Measurements from ENCODE around the gene CYP4V2.
A peak's percentile ranks its signal among the peaks of the same experiment; 100 is the strongest.

CYP4V2 gene

GRCh38 chr4:186150926-186151325 lies 40.4 kb upstream of the CYP4V2 start:
- no peak for DNase-seq (ENCODE audit: low spot score)
- in situ Hi-C loops (cut with MboI; ENCODE audit: low pct_unique_long_range_greater_than_20kb, low sequenced_read_pairs, unreplicated experiment): no loop called here
- TF ChIP-seq CTCF (IDR thresholded peaks at IDR 0.05; ENCODE audit: extremely low read depth, insufficient read depth, missing control alignments): no peak

- no peak for TF ChIP-seq CTCF (IDR thresholded peaks at IDR 0.05; ENCODE audit: extremely low read depth, insufficient read depth, missing control alignments)
- no peak for DNase-seq (ENCODE audit: low spot score)
- in situ Hi-C loops (cut with MboI; ENCODE audit: low pct_unique_long_range_greater_than_20kb, low sequenced_read_pairs, unreplicated experiment): no loop called here
Measured at GRCh38 chr4:186151499-186151898, 39.9 kb upstream of the CYP4V2 start.

GRCh38 chr4:186158021-186158813 lies 33.1 kb upstream of the CYP4V2 start:
- TF ChIP-seq CTCF (IDR thresholded peaks at IDR 0.05; ENCODE audit: extremely low read depth, insufficient read depth, missing control alignments): no peak
- in situ Hi-C loops (cut with MboI; ENCODE audit: low pct_unique_long_range_greater_than_20kb, low sequenced_read_pairs, unreplicated experiment): no loop called here
- no peak for DNase-seq (ENCODE audit: low spot score)

- in situ Hi-C loops (cut with MboI; ENCODE audit: low pct_unique_long_range_greater_than_20kb, low sequenced_read_pairs, unreplicated experiment): no loop called here
- no peak for DNase-seq (ENCODE audit: low spot score)
- TF ChIP-seq CTCF (IDR thresholded peaks at IDR 0.05; ENCODE audit: extremely low read depth, insufficient read depth, missing control alignments): no peak
Measured at GRCh38 chr4:186158966-186159365, 32.4 kb upstream of the CYP4V2 start.

- DNase-seq (ENCODE audit: low spot score): no peak
- TF ChIP-seq CTCF (IDR thresholded peaks at IDR 0.05; ENCODE audit: extremely low read depth, insufficient read depth, missing control alignments): peak; percentile 9
- in situ Hi-C loops (cut with MboI; ENCODE audit: low pct_unique_long_range_greater_than_20kb, low sequenced_read_pairs, unreplicated experiment): no loop called here
Measured at GRCh38 chr4:186159613-186160012, 31.8 kb upstream of the CYP4V2 start.

GRCh38 chr4:186161138-186161537 lies 30.2 kb upstream of the CYP4V2 start:
- in situ Hi-C loops (cut with MboI; ENCODE audit: low pct_unique_long_range_greater_than_20kb, low sequenced_read_pairs, unreplicated experiment): no loop called here
- DNase-seq (ENCODE audit: low spot score): peak; percentile 80
- no peak for TF ChIP-seq CTCF (IDR thresholded peaks at IDR 0.05; ENCODE audit: extremely low read depth, insufficient read depth, missing control alignments)

Measured in GM13977 (cell line).